B cell (primary cell): Measurements from ENCODE around the gene MAML3. TPM values are rescaled to one million over a fixed set of nuclear protein-coding genes. Genes with fewer than 3 reads are reported as not detected.

Source experiments
- ATAC-seq: fragments of 200-7000 bp; cut with Tn5 transposase; one replicate; pipeline ENCODE4 v1.10.0; 2021; ENCODE audit warnings: low read depth, mild to moderate bottlenecking, moderate number of reproducible peaks, moderate library complexity
- CTCF ChIA-PET: fragments of 350-600 bp; sonication (Branson Sonifier 250); formaldehyde crosslinking; loops from one replicate; lab custom pipeline; 2021; ENCODE audit warnings: antibody characterized with exemption, inconsistent platforms; lab: Charles Lee
- POLR2A ChIA-PET: fragments of 350-600 bp; sonication (Branson Sonifier 250); formaldehyde crosslinking; loops from one replicate; lab custom pipeline; 2021; ENCODE audit warnings: antibody characterized with exemption; lab: Charles Lee
- DNase-seq: peaks from one replicate; pipeline ENCODE4 v3.0.0; 2013
- H2AFZ ChIP-seq: 2 replicates; pipeline ENCODE4 v1.6.1; 2012; ENCODE audit warnings: mild to moderate bottlenecking, low read depth, low read length; ENCODE audit not compliant: insufficient read depth, poor library complexity, severe bottlenecking
- H3K27ac ChIP-seq, 2 donors: 1 replicate in 1 of 2; 2 replicates in 1 of 2; pipeline ENCODE4 v1.5.1; 2012 to 2013; ENCODE audit warnings: low read length in 2 of 2, mild to moderate bottlenecking in 2 of 2, moderate library complexity in 1 of 2
- H3K27me3 ChIP-seq, 4 experiments: fragments of 200-600 bp in 1 of 4; sonication (generic) in 1 of 4; replicated peaks in 1 of 4; 1 replicate in 2 of 4; 2 replicates in 2 of 4; pipeline versions ENCODE4 v1.6.1 to v1.7.0; 2013 to 2016; ENCODE audit warnings: low read length in 3 of 4, mild to moderate bottlenecking in 2 of 4, mixed read lengths in 1 of 4, moderate library complexity in 1 of 4; ENCODE audit not compliant: insufficient read depth in 4 of 4, control insufficient read depth in 3 of 4; ENCODE audit errors: control extremely low read depth in 1 of 4
- H3K36me3 ChIP-seq, 2 experiments: replicated peaks in 1 of 2; 1 replicate in 1 of 2; 2 replicates in 1 of 2; pipeline versions ENCODE4 v1.6.1 to v1.7.1; 2013; ENCODE audit warnings: low read length in 1 of 2; ENCODE audit not compliant: insufficient read depth in 2 of 2, control insufficient read depth in 1 of 2; ENCODE audit errors: control extremely low read depth in 1 of 2, extremely low read depth in 1 of 2
- H3K4me1 ChIP-seq, 2 donors: fragments of 200-600 bp in 1 of 2; sonication (generic) in 1 of 2; 1 replicate in 1 of 2; 2 replicates in 1 of 2; pipeline versions ENCODE4 v1.5.1 to v1.6.1; 2013 to 2017; ENCODE audit warnings: low read length in 2 of 2; ENCODE audit not compliant: control insufficient read depth in 2 of 2, insufficient read depth in 2 of 2
- H3K4me2 ChIP-seq: replicated peaks from 2 replicates; pipeline ENCODE3; 2012; ENCODE audit warnings: mild to moderate bottlenecking, low read depth, low read length; ENCODE audit not compliant: poor library complexity, severe bottlenecking
- H3K4me3 ChIP-seq, 5 experiments: fragments of 200-600 bp in 1 of 5; sonication (generic) in 1 of 5; 1 replicate in 3 of 5; 2 replicates in 2 of 5; pipeline versions ENCODE4 v1.5.1 to v1.7.0; 2011 to 2016; ENCODE audit warnings: low read length in 4 of 5, mild to moderate bottlenecking in 4 of 5, low read depth in 2 of 5, control low read depth in 1 of 5, moderate library complexity in 1 of 5; ENCODE audit not compliant: insufficient read depth in 1 of 5; ENCODE audit errors: control extremely low read depth in 1 of 5, extremely low read depth in 1 of 5
- H3K79me2 ChIP-seq: fragments of 200-600 bp; sonication (generic); one replicate; pipeline ENCODE4 v1.6.0; 2016; ENCODE audit warnings: low read length; ENCODE audit not compliant: control insufficient read depth, insufficient read depth
- H3K9ac ChIP-seq: fragments of 200-600 bp; sonication (generic); 2 replicates; pipeline ENCODE4 v1.6.1; 2017; ENCODE audit warnings: mild to moderate bottlenecking, low read length, moderate library complexity
- H3K9me3 ChIP-seq, 3 donors: one replicate each; pipeline versions ENCODE4 v1.6.1 to v1.7.1; 2013; ENCODE audit warnings: low read length in 2 of 3; ENCODE audit not compliant: control insufficient read depth in 2 of 3, insufficient read depth in 1 of 3; ENCODE audit errors: control extremely low read depth in 1 of 3
- H4K20me1 ChIP-seq: 2 replicates; pipeline ENCODE4 v1.6.0; 2012; ENCODE audit warnings: mild to moderate bottlenecking, low read length; ENCODE audit not compliant: insufficient read depth, control insufficient read depth, poor library complexity, severe bottlenecking
- H3K27ac Mint-ChIP-seq: one replicate; pipeline ENCODE4 v1.8.0; 2021; ENCODE audit warnings: mixed read lengths
- H3K27me3 Mint-ChIP-seq: one replicate; pipeline ENCODE4 v1.8.0; 2021; ENCODE audit warnings: mixed read lengths
- H3K4me1 Mint-ChIP-seq: one replicate; pipeline ENCODE4 v1.8.0; 2021; ENCODE audit warnings: mixed read lengths
- H3K4me3 Mint-ChIP-seq: one replicate; pipeline ENCODE4 v1.8.0; 2021; ENCODE audit warnings: mixed read lengths
- H3K9me3 Mint-ChIP-seq: one replicate; pipeline ENCODE4 v1.8.0; 2022; ENCODE audit warnings: mixed read lengths; ENCODE audit not compliant: insufficient read depth
- EZH2 ChIP-seq: IDR thresholded peaks from 2 replicates; pipeline ENCODE4 v1.6.1; 2012; ENCODE audit warnings: borderline replicate concordance, low read depth, mild to moderate bottlenecking, moderate library complexity, low read length; ENCODE audit not compliant: insufficient read depth, poor library complexity, severe bottlenecking
- WGBS: methylation state at CpG from one replicate; pipeline ENCODE4 v1.1.5; 2013; ENCODE audit warnings: missing lambda C conversion rate; ENCODE audit not compliant: insufficient coverage; 5-methylcytosine and 5-hydroxymethylcytosine counted together
- intact Hi-C: fragments of 100-400 bp; cut with micrococcal nuclease; formaldehyde crosslinking; loops from one replicate; pipeline ENCODE4 v1.10.0; 2022
- polyA plus RNA-seq: library from polyadenylated mRNA; depleted of rRNA; stranded (reverse); fragments of >200 nt; gene quantifications from 2 replicates; pipeline ENCODE4 v1.2.3, GENCODE V29; 2012
- total RNA-seq, 2 donors: library from RNA; stranded (reverse); fragments of 120-200 nt in 1 of 2; gene quantifications; 1 replicate in 1 of 2; 2 replicates in 1 of 2; pipeline versions ENCODE4 v1.2.3 to v1.2.4, GENCODE V29; 2013 to 2022
- TF ChIP-seq, protein P1 (sequence below): fragments of 200-600 bp; IDR thresholded peaks from one replicate; pipeline ENCODE4 v1.8.0; 2022; ENCODE audit warnings: antibody characterized with exemption, mild to moderate bottlenecking

The MAML3 gene
- total and polyA plus RNA-seq, 2 donors (not counting 1 experiment from before 2014, with no cell fraction given): 0.94 to 5.3 TPM

DNA sequence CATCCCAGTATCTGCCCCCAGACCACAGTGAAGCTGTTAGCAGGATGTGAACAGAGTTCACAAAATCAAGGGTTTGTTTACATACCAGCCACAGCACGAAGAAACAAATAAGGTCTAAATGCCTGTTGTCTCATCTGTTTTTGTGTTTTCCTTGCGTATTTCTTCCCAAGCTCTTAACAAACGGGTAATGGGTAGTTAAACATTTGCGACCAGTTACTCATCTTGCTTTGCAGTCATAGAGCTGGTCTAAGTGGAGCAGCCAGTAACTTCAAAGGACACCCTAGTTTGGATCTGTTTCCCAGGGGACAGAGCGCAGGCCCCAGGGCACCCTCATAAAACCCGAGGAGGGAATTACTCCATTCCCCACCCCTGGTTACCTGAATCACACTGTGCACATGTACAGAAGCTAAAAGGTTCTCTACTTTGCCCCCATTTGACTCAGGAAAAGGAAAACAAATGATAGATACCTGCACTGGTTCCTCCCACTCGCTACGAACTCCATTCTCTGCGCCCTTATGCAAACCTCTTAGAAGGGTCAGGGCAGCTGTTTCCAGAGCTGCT lies 68.8 kb downstream of the MAML3 start:
- H3K27me3 ChIP-seq: no peaks in the 10 kb centered on the region
- H3K4me1 ChIP-seq: no peaks in the 10 kb centered on the region
- no peak overlapping the region for H3K4me3 ChIP-seq
- POLR2A ChIA-PET: no interaction called here
- no peak overlapping the region for H3K27ac ChIP-seq
- Mint-ChIP-seq H3K4me1 (peaks cover 2% of the 10 kb centered on the region), H3K9me3 (no peaks in the 10 kb centered on the region), H3K27ac (no peak overlapping the region), H3K27me3 (peaks cover 16% of the 10 kb centered on the region), H3K4me3 (no peak overlapping the region)
- H3K9me3 ChIP-seq: no peaks in the 10 kb centered on the region
- no peak overlapping the region for H2AFZ ChIP-seq
- H3K36me3 ChIP-seq: no peaks in the 10 kb centered on the region
- no peaks in the 10 kb centered on the region for H4K20me1 ChIP-seq
- H3K79me2 ChIP-seq: peaks cover 5% of the 10 kb centered on the region
- TF ChIP-seq, protein P1, sequence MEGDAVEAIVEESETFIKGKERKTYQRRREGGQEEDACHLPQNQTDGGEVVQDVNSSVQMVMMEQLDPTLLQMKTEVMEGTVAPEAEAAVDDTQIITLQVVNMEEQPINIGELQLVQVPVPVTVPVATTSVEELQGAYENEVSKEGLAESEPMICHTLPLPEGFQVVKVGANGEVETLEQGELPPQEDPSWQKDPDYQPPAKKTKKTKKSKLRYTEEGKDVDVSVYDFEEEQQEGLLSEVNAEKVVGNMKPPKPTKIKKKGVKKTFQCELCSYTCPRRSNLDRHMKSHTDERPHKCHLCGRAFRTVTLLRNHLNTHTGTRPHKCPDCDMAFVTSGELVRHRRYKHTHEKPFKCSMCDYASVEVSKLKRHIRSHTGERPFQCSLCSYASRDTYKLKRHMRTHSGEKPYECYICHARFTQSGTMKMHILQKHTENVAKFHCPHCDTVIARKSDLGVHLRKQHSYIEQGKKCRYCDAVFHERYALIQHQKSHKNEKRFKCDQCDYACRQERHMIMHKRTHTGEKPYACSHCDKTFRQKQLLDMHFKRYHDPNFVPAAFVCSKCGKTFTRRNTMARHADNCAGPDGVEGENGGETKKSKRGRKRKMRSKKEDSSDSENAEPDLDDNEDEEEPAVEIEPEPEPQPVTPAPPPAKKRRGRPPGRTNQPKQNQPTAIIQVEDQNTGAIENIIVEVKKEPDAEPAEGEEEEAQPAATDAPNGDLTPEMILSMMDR: no peak
- no peak for TF ChIP-seq EZH2
- intact Hi-C loops: no loop called here
- CTCF ChIA-PET: no interaction called here
- ATAC-seq (no peak), DNase-seq (no peak)
- no peak overlapping the region for H3K4me2 ChIP-seq
- no peak overlapping the region for H3K9ac ChIP-seq
- 90% methylated on average over 9 of the region's 9 CpGs for whole genome bisulfite sequencing

DNA sequence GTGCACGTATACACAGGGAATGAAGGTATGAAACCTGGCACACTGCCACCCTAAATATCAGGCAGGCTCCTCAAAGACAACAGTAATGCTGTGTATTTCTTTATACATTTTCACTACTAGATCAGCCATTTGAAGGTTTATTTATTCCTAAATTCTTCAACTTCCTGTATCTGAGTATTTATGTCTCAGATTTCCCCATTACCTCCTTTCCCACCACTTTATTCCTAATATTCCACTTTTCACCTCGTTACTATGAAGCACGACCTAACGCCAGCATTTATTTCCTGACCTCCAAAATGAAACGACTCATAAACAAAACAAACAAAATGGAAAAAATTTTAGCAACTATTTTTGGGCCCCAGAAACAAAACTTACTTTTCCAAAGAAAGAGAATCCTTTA lies 69.6 kb downstream of the MAML3 start:
- no peaks in the 10 kb centered on the region for H3K27me3 ChIP-seq
- intact Hi-C loops: no loop called here
- TF ChIP-seq, protein P1: no peak
- TF ChIP-seq EZH2: no peak
- no peaks in the 10 kb centered on the region for H3K4me1 ChIP-seq
- no peaks in the 10 kb centered on the region for H3K36me3 ChIP-seq
- DNase-seq (no peak), ATAC-seq (no peak)
- H3K4me2 ChIP-seq: no peak overlapping the region
- no peaks in the 10 kb centered on the region for H3K9me3 ChIP-seq
- no peaks in the 10 kb centered on the region for H4K20me1 ChIP-seq
- peaks cover 13% of the 10 kb centered on the region for H3K27me3 Mint-ChIP-seq
- no peak overlapping the region for H3K27ac Mint-ChIP-seq
- no peak overlapping the region for H3K9ac ChIP-seq
- POLR2A ChIA-PET: no interaction called here
- no peak overlapping the region for H3K4me3 ChIP-seq
- no peak overlapping the region for H3K4me3 Mint-ChIP-seq
- CTCF ChIA-PET: no interaction called here
- H3K27ac ChIP-seq: no peak overlapping the region
- H3K4me1 Mint-ChIP-seq: peaks cover 5% of the 10 kb centered on the region
- 98% methylated on average over 4 of the region's 5 CpGs for WGBS
- peaks cover 5% of the 10 kb centered on the region for H3K79me2 ChIP-seq
- H2AFZ ChIP-seq: no peak overlapping the region
- H3K9me3 Mint-ChIP-seq: no peaks in the 10 kb centered on the region
